Measurements from ENCODE around the gene SAP30BP.
"Not testable (repeated sequence)": the region's sequence is repeated elsewhere in the genome, so short reads cannot be mapped to it uniquely, and the experiment has no call there.

SAP30BP gene

GRCh38 chr17:75633486-75634375 lies 33.4 kb upstream of the SAP30BP start:
- DNase-seq (ENCODE audit: low read depth in 2 of 2) = peak in 1 of 2 donors; percentile 17

- DNase-seq (ENCODE audit: low read depth in 2 of 2) = no peak
These were observed 32.8 kb upstream of the SAP30BP start for GRCh38 chr17:75634376-75634740.

- no peak for DNase-seq (ENCODE audit: low read depth in 2 of 2)
These were observed 32.2 kb upstream of the SAP30BP start for GRCh38 chr17:75634754-75635609.

- DNase-seq (ENCODE audit: low read depth in 2 of 2) = no peak
These were observed 31.4 kb upstream of the SAP30BP start for GRCh38 chr17:75635610-75636202.

GRCh38 chr17:75636381-75637142 lies 30.6 kb upstream of the SAP30BP start:
- no peak for DNase-seq (ENCODE audit: low read depth in 2 of 2)

GRCh38 chr17:75637143-75637538 lies 30.0 kb upstream of the SAP30BP start:
- DNase-seq (ENCODE audit: low read depth in 2 of 2) = no peak

GRCh38 chr17:75637551-75637950 lies 29.6 kb upstream of the SAP30BP start:
- no peak for DNase-seq (ENCODE audit: low read depth in 2 of 2)

- DNase-seq (ENCODE audit: low read depth in 2 of 2) = not testable (repeated sequence)
These were observed 29.1 kb upstream of the SAP30BP start for GRCh38 chr17:75638039-75638438.

- no peak for DNase-seq (ENCODE audit: low read depth in 2 of 2)
These were observed 28.2 kb upstream of the SAP30BP start for GRCh38 chr17:75638893-75639292.

- no peak for DNase-seq (ENCODE audit: low read depth in 2 of 2)
These were observed 27.8 kb upstream of the SAP30BP start for GRCh38 chr17:75639327-75639726.

- DNase-seq (ENCODE audit: low read depth in 2 of 2) = no peak
These were observed 27.2 kb upstream of the SAP30BP start for GRCh38 chr17:75639771-75640555.

GRCh38 chr17:75640556-75641119 lies 26.5 kb upstream of the SAP30BP start:
- DNase-seq (ENCODE audit: low read depth in 2 of 2) = no peak

GRCh38 chr17:75641343-75641742 lies 25.8 kb upstream of the SAP30BP start:
- no peak for DNase-seq (ENCODE audit: low read depth in 2 of 2)

GRCh38 chr17:75642182-75642783 lies 24.9 kb upstream of the SAP30BP start:
- no peak for DNase-seq (ENCODE audit: low read depth in 2 of 2)

GRCh38 chr17:75642784-75643642 lies 24.1 kb upstream of the SAP30BP start:
- no peak for DNase-seq (ENCODE audit: low read depth in 2 of 2)

GRCh38 chr17:75643643-75644017 lies 23.5 kb upstream of the SAP30BP start:
- DNase-seq (ENCODE audit: low read depth in 2 of 2) = no peak

- DNase-seq (ENCODE audit: low read depth in 2 of 2) = no peak
These were observed 21.6 kb upstream of the SAP30BP start for GRCh38 chr17:75645501-75645888.

GRCh38 chr17:75645889-75646637 lies 21.1 kb upstream of the SAP30BP start:
- no peak for DNase-seq (ENCODE audit: low read depth in 2 of 2)

- DNase-seq (ENCODE audit: low read depth in 2 of 2) = no peak
These were observed 20.5 kb upstream of the SAP30BP start for GRCh38 chr17:75646638-75646992.

All from stimulated activated CD4-positive, alpha-beta T cell treated with anti-CD3 and anti-CD28 coated beads, Interleukin-1b, Interleukin-23, amount 100 ng/mL, for 1 hour (primary cell).